Body of pancreas (tissue), 4 donors: ENCODE data around the gene DOK3. TPM values are rescaled to one million over a fixed set of nuclear protein-coding genes. Genes with fewer than 3 reads are reported as not detected.

Experiments
- ATAC-seq: fragments of 150-250 bp; one replicate; pipeline ENCODE4 v1.9.1; 2016
- DNase-seq, 4 donors: peaks; one replicate each; pipeline ENCODE4 v3.0.0-alpha.2; 2019
- H3K27ac ChIP-seq, 4 donors: fragments of 200-600 bp; sonication (generic); 1 replicate in 3 of 4; 2 replicates in 1 of 4; pipeline versions ENCODE4 v1.5.1 to v1.6.1; 2016 to 2019; ENCODE audit warnings: mild to moderate bottlenecking in 1 of 4, mixed read lengths in 1 of 4, moderate library complexity in 1 of 4
- H3K27me3 ChIP-seq, 2 donors: fragments of 200-600 bp; sonication (generic); one replicate each; pipeline ENCODE4 v1.6.0; 2016; ENCODE audit warnings: mild to moderate bottlenecking in 1 of 2
- H3K36me3 ChIP-seq, 2 donors: fragments of 200-600 bp; sonication (generic); replicated peaks in 1 of 2; 2 replicates each; pipeline ENCODE4 v1.5.1; 2016; ENCODE audit warnings: low read depth in 2 of 2; ENCODE audit not compliant: insufficient read depth in 1 of 2
- H3K4me1 ChIP-seq: fragments of 200-600 bp; sonication (generic); one replicate; pipeline ENCODE4 v1.6.0; 2016
- H3K4me3 ChIP-seq, 2 donors: fragments of 200-600 bp; sonication (generic); 1 replicate in 1 of 2; 2 replicates in 1 of 2; pipeline ENCODE4 v1.5.1; 2016 to 2019
- H3K9me3 ChIP-seq, 3 donors: fragments of 200-600 bp; sonication (generic); 1 replicate in 2 of 3; 2 replicates in 1 of 3; pipeline ENCODE4 v1.5.1; 2016
- POLR2A ChIP-seq, 3 donors: fragments of 450-650 bp; IDR thresholded peaks; one replicate each; pipeline ENCODE4 v1.6.1; 2016; ENCODE audit warnings: antibody characterized with exemption in 3 of 3, mild to moderate bottlenecking in 2 of 3
- WGBS, 2 donors: methylation state at CpG; one replicate each; pipeline ENCODE4 v1.1.5; 2017; 5-methylcytosine and 5-hydroxymethylcytosine counted together
- intact Hi-C: fragments of 100-400 bp; cut with DNase I; formaldehyde crosslinking; loops from one replicate; pipeline ENCODE4 v1.15.1; 2023
- total RNA-seq, 2 donors: library from RNA; depleted of rRNA; stranded (reverse); fragments of >200 nt; gene quantifications; one replicate each; pipeline ENCODE4 v1.1.0, GENCODE V29; 2016
- TF ChIP-seq, protein P1 (sequence below), 7 experiments: fragments of 450-650 bp in 4 of 7; fragments of 200-600 bp in 3 of 7; sonication (generic) in 3 of 7; IDR thresholded peaks; one replicate each; pipeline ENCODE4 v1.5.1; 2016 to 2019; ENCODE audit warnings: antibody characterized with exemption in 7 of 7

The DOK3 gene
- total RNA-seq, 2 donors from 2014 or later: 3.3 to 5.4 TPM

DNA sequence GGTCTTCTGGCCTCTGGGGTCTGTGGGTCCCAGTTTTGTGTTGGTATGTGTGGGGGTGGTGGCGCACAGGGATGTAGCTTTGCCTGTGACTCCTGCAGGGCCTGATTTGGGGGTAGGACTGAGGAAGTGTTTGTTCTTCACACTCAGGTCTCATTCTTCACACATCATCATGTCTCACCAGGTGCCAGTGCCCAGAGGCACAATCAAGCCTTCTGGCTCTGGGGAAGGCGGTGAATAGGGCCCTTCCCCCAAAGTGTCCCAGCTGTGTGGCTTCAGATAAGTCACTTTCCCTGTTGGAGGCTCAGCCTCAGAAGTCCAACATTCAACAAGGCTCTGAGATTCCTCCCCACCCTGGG, 41.3 kb downstream of the DOK3 start:
- no peak for TF ChIP-seq POLR2A (IDR thresholded peaks at IDR 0.05)
- TF ChIP-seq, protein P1, sequence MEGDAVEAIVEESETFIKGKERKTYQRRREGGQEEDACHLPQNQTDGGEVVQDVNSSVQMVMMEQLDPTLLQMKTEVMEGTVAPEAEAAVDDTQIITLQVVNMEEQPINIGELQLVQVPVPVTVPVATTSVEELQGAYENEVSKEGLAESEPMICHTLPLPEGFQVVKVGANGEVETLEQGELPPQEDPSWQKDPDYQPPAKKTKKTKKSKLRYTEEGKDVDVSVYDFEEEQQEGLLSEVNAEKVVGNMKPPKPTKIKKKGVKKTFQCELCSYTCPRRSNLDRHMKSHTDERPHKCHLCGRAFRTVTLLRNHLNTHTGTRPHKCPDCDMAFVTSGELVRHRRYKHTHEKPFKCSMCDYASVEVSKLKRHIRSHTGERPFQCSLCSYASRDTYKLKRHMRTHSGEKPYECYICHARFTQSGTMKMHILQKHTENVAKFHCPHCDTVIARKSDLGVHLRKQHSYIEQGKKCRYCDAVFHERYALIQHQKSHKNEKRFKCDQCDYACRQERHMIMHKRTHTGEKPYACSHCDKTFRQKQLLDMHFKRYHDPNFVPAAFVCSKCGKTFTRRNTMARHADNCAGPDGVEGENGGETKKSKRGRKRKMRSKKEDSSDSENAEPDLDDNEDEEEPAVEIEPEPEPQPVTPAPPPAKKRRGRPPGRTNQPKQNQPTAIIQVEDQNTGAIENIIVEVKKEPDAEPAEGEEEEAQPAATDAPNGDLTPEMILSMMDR (IDR thresholded peaks at IDR 0.05): no peak
- WGBS, 2 donors: 92 to 100% methylated on average over 1 to 2 of the region's 2 CpGs

DNA sequence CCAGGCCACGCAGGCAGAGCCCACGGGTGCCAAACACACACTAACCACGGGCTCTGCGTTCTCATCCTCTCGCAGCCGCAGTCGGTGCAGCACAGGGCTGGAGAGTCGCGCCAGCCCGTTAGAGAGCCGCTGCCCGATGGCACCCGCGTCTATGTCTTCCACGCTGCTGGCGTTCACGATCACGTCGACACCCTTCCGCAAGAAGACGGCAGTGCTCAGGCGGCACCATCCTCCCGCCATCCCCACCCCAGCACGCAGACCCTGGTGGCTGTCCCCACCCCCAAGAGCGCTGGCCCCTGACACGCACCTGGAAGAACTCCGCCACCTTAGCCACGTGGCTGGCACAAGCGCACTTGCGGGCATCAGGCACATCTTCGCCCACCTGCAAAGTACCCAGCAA, 42.2 kb downstream of the DOK3 start:
- H3K27me3 ChIP-seq: no peaks in the 10 kb centered on the region
- no peak for ATAC-seq
- 94 to 98% methylated on average over 20 to 31 of the region's 31 CpGs for WGBS, 2 donors

More for the DNA sequence above, 41.3 kb downstream of the DOK3 start:
- intact Hi-C loops: no loop called here
- Histone ChIP-seq H3K4me3 (no peak overlapping the region), H3K27me3 (no peaks in the 10 kb centered on the region), H3K9me3 (no peaks in the 10 kb centered on the region), H3K27ac (no peak overlapping the region), H3K36me3 (no peaks in the 10 kb centered on the region), H3K4me1 (peaks cover 17% of the 10 kb centered on the region)
- no peak for DNase-seq
- no peak for ATAC-seq

GRCh38 chr5:177466861-177467260, 42.8 kb downstream of the DOK3 start:
- no peaks in the 10 kb centered on the region for H3K9me3 ChIP-seq
- H3K4me3 ChIP-seq: no peak overlapping the region
- H3K27ac ChIP-seq: no peak overlapping the region
- H3K36me3 ChIP-seq: no peaks in the 10 kb centered on the region
- peaks cover 6% of the 10 kb centered on the region for H3K4me1 ChIP-seq
- TF ChIP-seq POLR2A (IDR thresholded peaks at IDR 0.05): no peak
- TF ChIP-seq, protein P1 (IDR thresholded peaks at IDR 0.05): no peak
- no peaks in the 10 kb centered on the region for H3K27me3 ChIP-seq
- DNase-seq (no peak), ATAC-seq (no peak)
- intact Hi-C loops: no loop called here
- WGBS, 2 donors: 94 to 95% methylated on average over 24 to 25 of the region's 25 CpGs

More for the DNA sequence above, 42.2 kb downstream of the DOK3 start:
- no peak for TF ChIP-seq POLR2A (IDR thresholded peaks at IDR 0.05)
- TF ChIP-seq, protein P1 (IDR thresholded peaks at IDR 0.05): no peak
- DNase-seq: no peak
- Histone ChIP-seq H3K4me3 (no peak overlapping the region), H3K36me3 (no peaks in the 10 kb centered on the region), H3K4me1 (peaks cover 12% of the 10 kb centered on the region), H3K9me3 (no peaks in the 10 kb centered on the region), H3K27ac (no peak overlapping the region)
- intact Hi-C loops: no loop called here

- Histone ChIP-seq H3K27ac (no peak overlapping the region), H3K27me3 (no peaks in the 10 kb centered on the region), H3K4me3 (no peak overlapping the region), H3K36me3 (no peaks in the 10 kb centered on the region), H3K4me1 (no peaks in the 10 kb centered on the region), H3K9me3 (no peaks in the 10 kb centered on the region)
- intact Hi-C loops: no loop called here
- no peak for DNase-seq
- TF ChIP-seq, protein P1 (IDR thresholded peaks at IDR 0.05): no peak
- TF ChIP-seq POLR2A (IDR thresholded peaks at IDR 0.05): no peak
- ATAC-seq: no peak
- 89 to 91% methylated on average over 11 of the region's 11 CpGs for WGBS, 2 donors
These were observed 44.6 kb downstream of the DOK3 start for GRCh38 chr5:177465044-177465443.

DNA sequence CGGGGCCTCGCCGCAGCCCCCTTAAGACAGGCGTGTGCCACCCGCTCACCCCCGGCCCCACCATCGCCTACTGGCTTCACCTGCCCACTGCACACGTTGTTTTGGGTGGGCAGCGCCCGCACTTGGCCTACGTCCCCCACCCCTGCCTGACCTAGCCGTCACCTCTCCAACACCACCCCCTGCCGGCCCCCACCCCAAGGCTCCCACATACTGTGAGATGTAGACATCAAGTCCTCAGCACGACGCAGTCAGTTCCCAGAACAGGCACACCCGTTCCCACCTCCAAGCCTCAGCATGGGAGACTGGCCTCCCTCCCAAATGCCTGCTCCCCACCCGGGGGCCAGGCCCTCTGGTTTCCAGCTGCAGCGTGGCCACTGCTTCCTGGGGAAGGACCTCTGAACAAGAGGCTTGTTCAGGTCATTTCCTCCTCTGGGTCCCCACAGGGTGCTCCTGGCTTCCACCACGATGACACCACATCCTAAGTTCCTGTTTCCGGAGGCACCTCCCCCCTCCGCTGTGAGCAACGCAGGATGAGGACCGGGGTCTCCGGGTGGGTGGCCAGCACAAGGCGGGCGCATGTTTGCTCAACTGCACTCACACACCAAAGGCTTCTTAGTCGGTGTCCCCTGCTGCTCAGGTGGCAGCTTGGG, 47.5 kb downstream of the DOK3 start:
- Histone ChIP-seq H3K4me1 (no peaks in the 10 kb centered on the region), H3K4me3 (no peak overlapping the region), H3K36me3 (no peaks in the 10 kb centered on the region), H3K9me3 (no peaks in the 10 kb centered on the region), H3K27me3 (no peaks in the 10 kb centered on the region), H3K27ac (no peak overlapping the region)
- no peak for TF ChIP-seq POLR2A (IDR thresholded peaks at IDR 0.05)
- TF ChIP-seq, protein P1 (IDR thresholded peaks at IDR 0.05): no peak
- WGBS, 2 donors: 73 to 84% methylated on average over 22 to 26 of the region's 27 CpGs
- DNase-seq (no peak), ATAC-seq (no peak)
- intact Hi-C loops: no loop called here
